SW480 (cell line): ENCODE data around the gene ZNF154.
"Not testable (repeated sequence)": the region's sequence is repeated elsewhere in the genome, so short reads cannot be mapped to it uniquely, and the experiment has no call there.

ENCODE experiments used
- DNase-seq: peaks from one replicate; pipeline ENCODE4 v3.0.0-alpha.2; 2016; ENCODE audit warnings: low spot score

ZNF154 gene

DNA sequence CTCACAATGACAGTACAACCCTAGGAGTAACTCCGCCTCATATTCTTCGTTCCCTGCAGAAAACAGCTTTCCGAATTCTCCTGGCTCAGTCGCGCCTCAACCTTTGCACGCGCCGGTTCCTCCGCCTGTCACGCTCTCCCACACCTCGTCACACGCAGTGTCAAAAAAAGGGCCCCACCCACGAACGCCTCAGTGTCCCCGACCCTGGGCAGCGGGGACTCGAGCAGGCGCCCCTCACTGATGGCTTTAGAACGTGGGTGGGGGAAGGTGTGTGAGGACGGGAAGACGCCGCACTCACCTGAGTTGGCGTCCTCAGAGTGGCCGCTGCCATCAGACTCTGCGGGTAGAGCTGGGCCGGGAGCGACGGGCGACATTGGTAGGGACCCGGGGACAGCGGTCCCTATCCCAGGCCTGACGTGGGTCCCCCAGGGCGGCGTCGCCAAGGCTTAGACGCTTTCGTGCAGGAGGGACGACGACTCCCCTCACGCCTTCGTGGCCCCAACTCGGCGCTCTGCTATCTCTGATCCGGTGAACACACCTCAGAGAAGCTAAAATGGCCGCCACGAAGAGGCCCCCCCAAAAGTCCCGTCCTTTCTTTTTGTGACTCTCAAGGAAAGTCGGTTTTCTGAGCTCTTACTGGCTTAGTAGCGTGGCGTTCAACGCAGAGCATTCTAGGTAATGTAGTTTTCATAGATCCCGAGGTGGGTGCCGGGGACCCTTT, at the start of gene ZNF154:
Gene ZNF154, minus strand, starts transcription at position 564 of the 721 bp plus-strand sequence. Its CDS starts 233 bp downstream, at position 331.
- no peak for DNase-seq

DNA sequence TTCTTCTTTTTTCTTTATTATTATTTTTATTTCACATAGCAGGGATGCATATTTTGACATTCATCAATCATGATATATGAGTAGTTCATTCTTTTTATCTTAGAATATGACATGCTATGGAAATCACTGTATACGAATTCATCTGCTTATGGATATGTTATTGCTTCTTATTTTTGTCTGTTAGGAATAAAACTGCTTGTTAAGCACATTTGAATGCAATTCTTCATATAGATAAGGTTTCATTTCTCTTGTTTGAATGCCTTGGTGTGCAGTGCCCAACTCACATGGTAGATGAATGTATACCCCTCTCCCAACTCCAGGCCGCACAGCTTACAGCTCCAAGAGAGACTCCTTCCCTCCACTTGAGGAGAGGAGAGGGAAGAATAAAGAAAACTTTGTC, 48.9 kb upstream of the ZNF154 start:
- no peak for DNase-seq

DNA sequence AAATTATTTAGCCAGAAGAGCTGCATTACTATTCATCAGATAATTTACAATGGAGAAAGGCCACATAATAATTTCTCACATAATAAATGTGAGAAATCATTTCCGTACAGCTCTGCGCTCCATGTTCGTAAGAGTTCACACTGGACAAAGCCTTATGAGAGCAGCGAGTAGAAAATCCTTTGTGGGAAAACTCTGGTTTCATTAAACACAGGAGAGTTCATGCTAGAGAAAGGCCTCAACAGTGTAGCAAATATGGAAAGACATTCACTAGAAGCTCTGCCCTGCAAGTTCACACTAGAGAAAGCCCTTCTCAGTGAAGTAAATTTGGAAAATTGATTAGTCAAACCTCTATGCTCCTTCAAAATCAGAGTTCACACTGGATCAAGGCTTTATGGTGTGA, 46.0 kb upstream of the ZNF154 start:
- DNase-seq: no peak

DNA sequence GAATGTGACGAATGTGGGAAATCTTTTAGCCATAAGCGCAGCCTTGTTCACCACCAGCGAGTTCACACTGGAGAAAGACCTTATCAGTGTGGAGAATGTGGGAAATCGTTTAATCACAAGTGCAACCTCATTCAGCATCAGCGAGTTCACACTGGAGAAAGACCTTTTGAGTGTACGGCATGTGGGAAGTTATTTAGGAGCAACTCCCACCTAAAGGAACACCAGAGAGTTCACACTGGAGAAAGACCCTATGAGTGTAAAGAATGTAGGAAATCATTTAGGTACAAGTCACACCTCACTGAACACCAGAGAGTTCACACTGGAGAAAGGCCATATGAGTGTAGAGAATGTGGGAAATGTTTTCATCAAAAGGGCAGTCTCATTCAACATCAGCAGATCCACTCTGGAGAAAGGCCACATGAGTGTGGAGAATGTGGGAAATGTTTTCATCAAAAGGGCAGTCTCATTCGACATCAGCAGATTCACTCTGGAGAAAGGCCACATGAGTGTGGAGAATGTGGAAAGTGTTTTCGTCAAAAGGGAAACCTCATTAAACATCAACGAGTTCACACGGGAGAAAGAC, 45.2 kb upstream of the ZNF154 start:
- DNase-seq: no peak

DNA sequence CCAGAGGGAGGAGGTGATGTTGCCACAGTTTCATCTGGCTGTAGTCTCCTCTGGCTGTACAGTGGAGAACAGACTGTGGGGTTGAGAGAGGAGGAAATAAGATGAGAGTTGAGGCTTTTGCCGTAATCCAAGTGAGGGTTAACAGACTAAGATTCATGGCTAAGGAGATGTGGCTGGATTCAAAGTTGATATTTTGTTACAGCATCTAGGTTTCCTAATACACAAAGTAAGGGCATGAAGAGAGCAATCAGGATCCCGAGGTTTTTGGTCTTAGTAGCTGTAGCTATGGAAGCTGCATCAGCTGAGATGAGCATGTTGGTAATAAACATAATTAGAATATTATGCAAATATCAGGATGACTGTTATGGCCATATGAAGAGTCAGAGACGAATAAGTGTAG, 39.0 kb upstream of the ZNF154 start:
- DNase-seq: no peak

DNA sequence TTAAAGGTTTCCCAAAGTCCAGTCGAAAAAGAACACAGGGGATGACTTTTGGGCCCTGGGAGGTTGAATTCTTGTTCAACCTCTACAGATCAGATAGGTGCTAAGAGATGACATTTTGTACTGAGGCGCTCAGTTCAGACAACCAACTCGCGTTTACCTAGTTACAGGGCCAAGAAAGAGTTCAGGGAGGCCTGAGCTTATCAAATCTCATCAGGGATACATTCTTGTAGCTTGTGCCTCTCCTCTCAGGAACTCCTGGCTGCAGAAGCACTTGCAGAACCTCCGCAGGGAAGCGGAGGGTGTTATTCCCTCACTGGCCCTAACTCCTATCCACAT, 38.4 kb upstream of the ZNF154 start:
- DNase-seq: no peak

DNA sequence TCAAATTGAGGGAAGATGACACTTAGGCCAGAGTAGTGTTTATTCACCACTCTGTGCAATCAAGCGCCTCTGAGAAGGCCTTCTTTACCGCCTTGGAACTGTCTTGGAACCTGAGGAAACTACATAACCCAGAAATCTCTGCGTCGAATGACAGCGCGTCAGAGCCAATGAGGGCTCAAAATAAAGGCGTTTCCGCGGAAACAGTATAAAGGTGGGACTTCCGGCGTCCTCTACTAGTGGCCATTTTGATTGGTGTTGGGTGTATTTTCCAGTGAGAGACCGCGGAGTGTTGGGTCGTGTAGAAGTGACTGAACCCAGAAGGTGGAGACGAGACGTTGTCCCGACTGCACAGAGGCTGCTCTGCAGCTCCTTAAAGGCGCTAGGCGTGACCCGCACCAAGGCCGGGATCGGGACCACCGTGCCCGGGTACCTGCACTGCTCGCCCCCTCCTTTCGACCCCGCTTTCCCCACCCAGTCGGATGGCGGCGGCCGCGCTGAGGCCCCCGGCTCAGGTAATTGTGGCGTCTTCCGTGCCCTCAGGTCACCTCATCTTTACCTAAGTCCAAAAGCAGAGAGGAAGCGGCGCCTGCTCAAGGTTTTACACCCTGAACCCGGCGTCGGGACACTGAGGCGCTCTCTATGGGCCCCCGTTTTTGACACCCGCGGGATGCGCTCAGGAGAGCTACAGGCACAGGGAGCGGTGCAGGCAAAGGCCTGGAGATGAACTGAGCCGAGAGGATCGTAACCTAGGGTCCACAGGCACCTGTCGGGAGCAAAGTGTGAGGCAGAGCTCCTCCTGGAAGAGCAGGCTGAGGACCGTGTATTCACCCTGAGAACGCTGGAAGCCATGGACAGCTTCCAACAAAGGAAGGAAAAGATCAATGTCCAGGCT, 37.8 kb upstream of the ZNF154 start, which contains the start of gene ZNF776:
Gene ZNF776, plus strand, starts transcription at position 236 of the 892 bp plus-strand sequence. Its CDS starts 244 bp downstream, at position 480.
- peak; percentile 92 for DNase-seq

DNA sequence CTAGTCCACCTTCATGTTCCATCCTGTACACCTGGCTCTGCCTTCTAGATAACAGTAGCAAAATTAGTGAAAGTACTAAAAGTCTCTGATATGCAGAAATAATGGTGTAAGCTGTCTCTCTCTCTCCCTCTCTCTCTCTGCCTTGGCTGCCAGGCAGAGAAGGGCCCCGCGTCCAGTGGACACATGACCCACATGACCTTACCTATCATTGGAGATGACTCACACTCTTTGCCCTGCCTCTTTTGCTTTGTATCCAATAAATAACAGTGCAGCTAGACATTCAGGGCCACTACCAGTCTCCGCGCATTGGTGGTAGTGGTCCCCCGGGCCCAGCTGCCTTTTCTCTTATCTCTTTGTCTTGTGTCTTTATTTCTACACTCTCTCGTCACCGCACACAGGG, 29.8 kb upstream of the ZNF154 start:
- not testable (repeated sequence) for DNase-seq

DNA sequence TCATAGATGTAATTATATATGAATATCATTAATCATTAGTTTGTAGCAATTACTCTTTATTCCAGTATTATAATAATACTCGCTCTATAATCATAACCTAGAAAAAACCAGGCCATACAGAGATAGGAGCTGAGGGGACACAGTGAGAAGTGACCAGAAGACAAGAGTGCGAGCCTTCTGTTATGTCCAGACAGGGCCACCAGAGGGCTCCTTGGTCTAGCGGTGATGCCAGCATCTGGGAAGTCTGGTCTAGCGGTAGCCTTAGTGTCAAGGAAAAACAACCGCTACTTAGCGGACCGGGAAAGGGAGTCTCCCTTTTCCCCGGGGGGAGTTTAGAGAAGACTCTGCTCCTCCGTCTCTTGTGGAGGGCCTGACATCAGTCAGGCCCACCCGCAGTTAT, 29.3 kb upstream of the ZNF154 start:
- not testable (repeated sequence) for DNase-seq

DNA sequence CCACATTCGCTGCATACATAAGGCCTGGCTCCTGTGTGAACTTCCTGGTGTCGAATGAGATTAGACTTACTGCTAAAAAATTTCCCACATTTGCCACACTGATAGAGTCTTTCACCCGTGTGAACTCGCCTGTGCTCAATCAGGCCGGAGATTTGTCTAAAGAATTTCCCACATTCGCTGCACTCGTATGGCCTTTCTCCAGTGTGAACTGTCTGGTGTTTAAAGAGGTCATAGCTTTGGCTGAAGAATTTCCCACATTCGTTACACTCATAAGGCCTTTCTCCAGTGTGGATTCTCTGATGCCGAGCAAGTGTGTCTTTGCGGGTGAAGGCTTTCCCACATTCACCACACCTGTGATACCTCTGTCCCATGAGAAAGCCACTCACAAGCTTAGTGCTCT, 11.9 kb upstream of the ZNF154 start:
- DNase-seq: no peak

DNA sequence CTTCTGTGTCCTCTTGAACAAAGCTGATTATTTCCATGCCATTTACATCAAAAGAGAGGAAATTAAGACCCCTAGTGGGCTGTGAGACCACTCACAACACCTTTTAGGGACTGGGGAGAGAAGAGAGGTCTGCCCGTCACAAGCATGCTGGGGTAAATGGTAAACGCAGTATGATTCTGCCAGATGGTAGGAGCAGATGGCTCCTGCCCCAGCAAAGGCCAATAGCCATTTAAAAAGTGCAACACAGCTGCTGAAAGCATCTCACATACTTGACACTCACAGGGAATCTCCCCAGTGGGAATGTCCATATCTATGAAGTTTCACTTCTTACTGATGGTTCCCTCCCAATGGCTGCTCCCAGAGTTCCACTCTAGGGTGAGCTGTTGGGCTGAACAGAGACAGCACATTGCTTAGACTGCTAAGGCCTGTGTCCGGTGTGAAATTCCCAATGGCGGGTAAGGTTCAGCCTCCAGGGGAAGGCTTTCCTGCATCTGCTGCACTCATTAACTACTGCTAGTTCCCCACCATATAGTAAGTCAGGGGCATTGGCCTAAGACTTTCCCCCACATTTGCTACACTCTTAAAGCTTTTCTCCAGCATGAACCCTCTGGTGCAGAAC, 11.0 kb upstream of the ZNF154 start:
- DNase-seq: no peak

DNA sequence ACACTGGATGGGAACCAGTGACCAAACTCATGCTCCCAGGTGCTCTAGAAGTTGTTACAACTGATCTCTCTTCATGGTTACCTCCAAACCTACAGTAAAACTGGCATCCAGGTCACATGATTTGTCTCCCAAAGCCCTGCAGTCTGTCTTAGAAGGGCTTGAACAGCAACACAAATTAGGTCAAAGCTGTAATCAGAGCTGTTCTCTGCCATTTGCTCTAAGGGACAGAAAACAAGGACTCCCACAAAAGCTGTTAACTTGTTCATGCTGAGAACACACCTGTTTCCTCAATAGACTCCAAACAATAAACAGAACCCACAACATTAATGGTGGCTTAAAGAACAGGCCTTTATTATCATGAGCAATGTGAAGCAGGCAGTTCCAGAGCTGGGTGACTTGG, 10.4 kb upstream of the ZNF154 start:
- DNase-seq: no peak

DNA sequence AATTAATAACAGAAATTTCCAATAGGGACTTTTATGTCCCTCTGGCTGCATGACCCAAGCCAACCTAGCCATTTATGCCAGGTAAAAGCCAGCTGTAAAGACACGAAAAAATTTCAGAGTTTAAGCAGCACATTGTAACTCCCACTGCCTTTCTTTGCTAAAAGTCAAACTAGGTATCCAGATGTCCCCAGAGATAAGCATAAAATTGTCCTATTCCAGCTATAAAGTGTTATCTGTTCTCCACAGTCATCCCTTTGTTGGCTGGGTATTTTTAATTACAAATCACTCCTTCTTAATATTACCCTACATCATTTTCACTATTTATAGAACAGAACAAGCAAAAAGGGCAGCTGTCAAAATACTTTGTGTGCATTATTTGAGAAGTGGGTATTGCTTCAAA, 3.2 kb upstream of the ZNF154 start:
- no peak for DNase-seq

DNA sequence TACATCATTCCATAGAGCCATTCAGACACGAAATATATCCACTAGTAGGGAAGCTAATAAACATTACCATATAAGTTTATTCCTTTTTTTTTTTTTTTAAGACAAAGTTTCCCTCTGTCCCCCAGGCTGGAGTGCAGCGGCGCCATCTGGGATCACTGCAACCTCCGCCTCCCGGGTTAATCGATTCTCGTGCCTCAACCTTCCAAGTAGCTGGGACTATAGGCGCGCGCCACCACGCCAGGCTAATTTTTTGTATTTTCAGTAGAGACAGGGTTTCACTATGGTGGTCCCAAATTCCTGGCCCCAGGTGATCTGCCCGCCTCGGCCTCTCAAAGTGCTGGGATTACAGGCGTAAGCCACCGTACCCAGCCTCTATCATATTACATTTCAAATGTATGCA, 612 bp upstream of the ZNF154 start:
- DNase-seq: no peak

DNA sequence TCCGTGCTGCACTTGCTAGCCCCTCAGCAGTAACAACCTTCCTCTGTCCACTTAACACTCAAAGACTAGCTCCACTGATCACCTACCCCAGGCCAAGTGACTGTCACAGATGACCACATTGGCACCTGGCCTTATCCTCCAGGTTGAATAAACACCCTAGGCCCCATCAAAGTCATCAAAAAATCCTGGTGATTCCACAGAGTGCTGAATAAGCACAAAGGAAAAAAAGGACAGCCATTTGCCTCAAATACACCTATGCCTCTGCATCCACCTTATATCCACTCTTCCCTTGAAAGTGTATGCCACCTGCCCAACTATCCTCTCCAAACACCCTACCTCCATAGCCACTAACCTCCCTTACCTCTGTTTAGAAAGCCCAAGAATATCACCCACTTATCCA, 2.7 kb downstream of the ZNF154 start:
- no peak for DNase-seq

DNA sequence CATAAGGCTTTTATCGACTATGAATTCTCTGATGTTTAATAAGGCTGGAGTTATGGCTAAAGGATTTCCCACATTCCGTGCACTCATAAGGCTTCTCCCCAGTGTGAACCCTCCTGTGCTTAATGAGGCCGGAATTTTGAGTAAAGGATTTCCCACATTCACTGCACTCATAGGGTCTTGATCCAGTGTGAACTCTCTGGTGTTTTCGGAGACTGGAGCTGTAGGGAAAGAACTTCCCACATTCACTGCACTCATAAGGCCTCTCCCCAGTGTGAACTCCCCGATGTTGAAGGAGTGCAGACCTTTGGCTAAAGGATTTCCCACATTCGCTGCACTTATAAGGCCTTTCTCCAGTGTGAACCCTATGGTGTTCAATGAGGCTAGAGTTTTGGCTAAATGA, 7.4 kb downstream of the ZNF154 start:
- DNase-seq: no peak

DNA sequence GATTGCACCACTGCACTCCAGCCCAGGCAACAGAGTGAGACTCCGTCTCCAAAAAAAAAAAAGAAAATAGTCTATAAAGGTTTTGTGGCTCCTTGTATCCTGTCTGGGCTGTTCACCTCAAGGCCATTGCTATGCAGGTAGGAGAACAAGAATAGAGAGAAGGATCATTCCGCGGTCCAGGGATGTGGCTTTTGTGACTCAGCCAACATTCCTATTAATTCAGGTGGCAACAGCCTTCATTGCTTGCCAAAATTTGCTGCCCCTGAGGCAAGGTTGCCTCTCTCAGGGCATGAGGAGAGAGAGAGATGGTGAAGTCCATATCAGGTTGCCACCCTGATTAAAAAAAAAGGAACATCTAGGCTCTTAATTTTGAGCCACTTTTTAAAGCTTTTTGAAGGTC, 19.3 kb downstream of the ZNF154 start:
- DNase-seq: no peak

DNA sequence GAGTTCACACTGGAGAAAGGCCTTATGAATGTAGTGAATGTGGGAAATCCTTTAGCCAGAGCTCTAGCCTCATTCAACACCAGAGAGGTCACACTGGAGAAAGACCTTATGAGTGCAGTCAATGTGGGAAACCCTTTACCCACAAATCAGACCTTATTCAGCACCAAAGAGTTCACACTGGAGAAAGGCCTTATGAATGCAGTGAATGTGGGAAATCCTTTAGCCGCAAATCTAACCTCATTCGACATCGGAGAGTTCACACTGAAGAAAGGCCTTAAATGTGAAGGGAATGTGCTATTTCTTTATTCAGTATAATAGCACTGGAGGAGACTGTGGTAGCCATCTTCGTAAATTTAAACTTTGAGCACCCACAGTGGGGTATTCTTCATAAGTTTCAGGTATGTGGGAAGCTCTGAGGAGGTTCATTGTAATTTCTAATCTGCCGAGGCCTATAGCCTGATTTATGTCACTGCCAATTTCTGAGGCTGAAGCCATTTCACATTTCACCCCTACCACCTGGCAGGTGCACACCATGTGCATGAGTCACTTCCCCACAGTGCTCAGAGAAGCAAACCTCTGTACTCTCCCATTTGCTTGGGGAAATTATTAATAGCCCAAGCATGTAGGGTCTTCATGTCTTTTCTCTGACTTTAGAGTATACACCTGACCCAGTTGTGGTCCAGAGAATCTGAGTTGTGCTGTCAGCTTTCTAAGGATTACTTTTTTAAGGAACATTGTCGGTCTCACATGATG, 20.8 kb downstream of the ZNF154 start:
- no peak for DNase-seq

DNA sequence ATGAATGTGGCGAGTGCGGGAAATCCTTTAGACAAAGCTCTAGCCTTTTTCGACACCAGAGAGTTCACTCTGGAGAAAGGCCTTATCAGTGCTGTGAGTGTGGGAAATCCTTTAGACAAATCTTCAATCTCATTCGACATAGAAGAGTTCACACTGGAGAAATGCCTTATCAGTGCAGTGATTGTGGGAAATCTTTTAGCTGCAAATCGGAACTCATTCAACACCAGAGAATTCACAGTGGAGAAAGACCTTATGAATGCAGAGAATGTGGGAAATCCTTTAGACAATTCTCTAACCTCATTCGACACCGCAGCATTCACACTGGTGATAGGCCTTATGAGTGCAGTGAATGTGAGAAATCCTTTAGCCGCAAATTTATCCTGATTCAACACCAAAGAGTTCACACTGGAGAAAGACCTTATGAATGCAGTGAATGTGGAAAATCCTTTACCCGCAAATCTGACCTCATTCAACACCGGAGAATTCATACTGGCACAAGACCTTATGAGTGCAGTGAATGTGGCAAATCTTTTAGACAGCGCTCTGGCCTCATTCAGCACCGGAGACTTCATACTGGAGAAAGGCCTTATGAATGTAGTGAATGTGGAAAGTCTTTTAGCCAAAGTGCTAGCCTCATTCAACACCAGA, 21.5 kb downstream of the ZNF154 start:
- DNase-seq: no peak

DNA sequence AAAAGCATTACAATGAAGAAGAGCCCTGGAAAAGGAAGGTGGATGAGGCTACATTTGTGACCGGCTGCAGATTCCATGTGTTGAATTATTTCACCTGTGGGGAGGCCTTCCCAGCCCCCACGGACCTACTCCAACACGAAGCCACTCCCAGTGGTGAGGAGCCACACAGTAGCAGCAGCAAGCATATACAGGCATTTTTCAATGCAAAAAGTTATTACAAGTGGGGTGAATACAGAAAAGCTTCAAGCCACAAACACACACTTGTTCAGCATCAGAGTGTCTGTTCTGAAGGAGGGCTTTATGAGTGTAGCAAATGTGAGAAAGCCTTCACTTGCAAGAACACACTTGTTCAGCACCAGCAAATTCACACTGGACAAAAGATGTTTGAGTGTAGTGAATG, 22.3 kb downstream of the ZNF154 start:
- no peak for DNase-seq

DNA sequence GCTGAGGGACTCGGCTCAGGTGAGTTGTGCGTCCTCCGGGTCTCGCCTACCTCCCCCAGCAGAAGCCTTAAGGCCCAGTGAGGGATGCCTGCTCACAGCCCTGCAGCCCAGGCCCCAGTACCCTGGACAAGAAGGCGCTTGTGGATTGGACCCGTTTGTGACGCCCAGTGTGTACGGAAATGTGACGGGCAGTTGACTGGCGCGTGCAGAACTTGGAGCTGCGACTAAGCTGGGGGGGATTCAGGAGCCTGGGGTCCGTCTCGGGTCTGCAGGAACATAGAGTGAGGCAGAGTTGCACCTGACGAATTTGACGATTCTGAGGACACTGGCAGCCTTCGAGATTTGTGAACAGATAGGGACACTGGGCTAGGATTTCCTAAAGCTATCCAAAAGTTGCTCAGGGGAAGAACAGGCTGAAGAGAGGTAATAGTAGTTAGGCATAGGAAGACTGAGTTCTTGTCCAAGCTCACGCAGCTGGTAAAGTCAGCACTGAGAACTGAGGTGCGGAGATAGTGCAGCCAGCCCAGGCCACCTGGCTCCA, 26.7 kb downstream of the ZNF154 start:
- DNase-seq: no peak
